Hematopoietic multipotent progenitor cell treated with erythropoietin and hydrocortisone succinate and interleukin-3 and kit ligand, for 15 days (in vitro differentiated cells): Measurements from ENCODE around the gene ANGPTL7.
"Not testable (repeated sequence)": the region's sequence is repeated elsewhere in the genome, so short reads cannot be mapped to it uniquely, and the experiment has no call there.

Source experiments
- DNase-seq: peaks from one replicate; pipeline ENCODE4 v3.0.0-alpha.2; 2015; ENCODE audit warnings: low spot score

ANGPTL7 gene

GRCh38 chr1:11169202-11169601 is 20.0 kb upstream of the ANGPTL7 start:
- DNase-seq: no peak

GRCh38 chr1:11170102-11170501 is 19.1 kb upstream of the ANGPTL7 start:
- no peak for DNase-seq

GRCh38 chr1:11174261-11174942 is 14.8 kb upstream of the ANGPTL7 start:
- no peak for DNase-seq

- no peak for DNase-seq
Observed at GRCh38 chr1:11175461-11175860, 13.7 kb upstream of the ANGPTL7 start.

GRCh38 chr1:11176081-11176706 is 13.0 kb upstream of the ANGPTL7 start:
- DNase-seq: no peak

- no peak for DNase-seq
Observed at GRCh38 chr1:11178021-11179015, 10.8 kb upstream of the ANGPTL7 start.

- no peak for DNase-seq
Observed at GRCh38 chr1:11179125-11179524, 10.0 kb upstream of the ANGPTL7 start.

GRCh38 chr1:11179749-11180148 is 9.4 kb upstream of the ANGPTL7 start:
- not testable (repeated sequence) for DNase-seq

- no peak for DNase-seq
Observed at GRCh38 chr1:11180342-11180744, 8.8 kb upstream of the ANGPTL7 start.

- no peak for DNase-seq
Observed at GRCh38 chr1:11182884-11183283, 6.3 kb upstream of the ANGPTL7 start.

- DNase-seq: no peak
Observed at GRCh38 chr1:11184973-11185372, 4.2 kb upstream of the ANGPTL7 start.

GRCh38 chr1:11187000-11187399 is 2.2 kb upstream of the ANGPTL7 start:
- no peak for DNase-seq

GRCh38 chr1:11187494-11187893 is 1.7 kb upstream of the ANGPTL7 start:
- DNase-seq: no peak

- no peak for DNase-seq
Observed at GRCh38 chr1:11187931-11188330, 1.2 kb upstream of the ANGPTL7 start.

- DNase-seq: no peak
Observed at GRCh38 chr1:11188381-11188780, 774 bp upstream of the ANGPTL7 start.

- no peak for DNase-seq
Observed at GRCh38 chr1:11193376-11193775, 4.2 kb downstream of the ANGPTL7 start.

- no peak for DNase-seq
Observed at GRCh38 chr1:11194407-11195176, 5.4 kb downstream of the ANGPTL7 start.

GRCh38 chr1:11196945-11197344 is 7.8 kb downstream of the ANGPTL7 start:
- DNase-seq: no peak

- no peak for DNase-seq
Observed at GRCh38 chr1:11197359-11197758, 8.2 kb downstream of the ANGPTL7 start.

- no peak for DNase-seq
Observed at GRCh38 chr1:11198257-11198656, 9.1 kb downstream of the ANGPTL7 start.

GRCh38 chr1:11198851-11199594 is 9.9 kb downstream of the ANGPTL7 start:
- no peak for DNase-seq
